ENCODE data around the gene ATP2B2. TPM values are rescaled to one million over a fixed set of nuclear protein-coding genes. Genes with fewer than 3 reads are reported as not detected.

The ATP2B2 gene
- total RNA-seq, 1 donor from 2014 or later: not detected

DNA sequence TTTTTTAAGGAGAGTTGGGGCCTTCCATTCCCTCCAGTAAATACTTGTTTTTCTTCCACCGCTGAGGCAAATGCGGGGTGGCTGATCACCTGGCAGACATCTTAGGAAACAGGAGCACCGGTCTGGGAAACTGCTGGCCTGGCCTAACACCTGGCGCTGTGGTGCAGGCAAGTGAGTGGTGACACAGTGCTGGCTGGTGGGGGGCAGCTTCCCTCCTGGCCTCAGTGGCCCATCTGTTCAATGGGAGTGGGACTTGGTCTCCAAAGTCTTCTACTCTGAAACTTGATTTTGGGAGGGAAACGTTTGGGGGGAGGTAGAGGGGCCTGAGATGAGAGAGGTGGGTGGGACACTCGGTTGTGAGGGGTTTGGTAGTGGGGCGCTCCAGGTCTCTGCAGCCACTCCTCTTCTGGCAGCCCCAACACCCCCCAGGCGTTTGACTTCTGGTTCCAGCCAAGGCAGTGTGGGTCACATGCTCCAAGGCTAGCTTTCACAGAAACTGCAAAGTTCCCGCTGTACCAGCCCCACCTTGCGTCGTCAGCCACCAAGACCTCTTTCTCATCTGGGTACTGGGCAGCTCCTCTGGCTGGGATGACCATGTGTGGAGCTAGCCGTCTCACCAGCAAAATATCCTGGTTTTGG is 217.3 kb downstream of the ATP2B2 start:
- no peaks in the 10 kb centered on the region for H3K4me1 Mint-ChIP-seq
- H3K9me3 Mint-ChIP-seq: no peaks in the 10 kb centered on the region
- H3K27ac Mint-ChIP-seq: no peak overlapping the region
- TF ChIP-seq, protein P1, sequence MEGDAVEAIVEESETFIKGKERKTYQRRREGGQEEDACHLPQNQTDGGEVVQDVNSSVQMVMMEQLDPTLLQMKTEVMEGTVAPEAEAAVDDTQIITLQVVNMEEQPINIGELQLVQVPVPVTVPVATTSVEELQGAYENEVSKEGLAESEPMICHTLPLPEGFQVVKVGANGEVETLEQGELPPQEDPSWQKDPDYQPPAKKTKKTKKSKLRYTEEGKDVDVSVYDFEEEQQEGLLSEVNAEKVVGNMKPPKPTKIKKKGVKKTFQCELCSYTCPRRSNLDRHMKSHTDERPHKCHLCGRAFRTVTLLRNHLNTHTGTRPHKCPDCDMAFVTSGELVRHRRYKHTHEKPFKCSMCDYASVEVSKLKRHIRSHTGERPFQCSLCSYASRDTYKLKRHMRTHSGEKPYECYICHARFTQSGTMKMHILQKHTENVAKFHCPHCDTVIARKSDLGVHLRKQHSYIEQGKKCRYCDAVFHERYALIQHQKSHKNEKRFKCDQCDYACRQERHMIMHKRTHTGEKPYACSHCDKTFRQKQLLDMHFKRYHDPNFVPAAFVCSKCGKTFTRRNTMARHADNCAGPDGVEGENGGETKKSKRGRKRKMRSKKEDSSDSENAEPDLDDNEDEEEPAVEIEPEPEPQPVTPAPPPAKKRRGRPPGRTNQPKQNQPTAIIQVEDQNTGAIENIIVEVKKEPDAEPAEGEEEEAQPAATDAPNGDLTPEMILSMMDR (IDR thresholded peaks at IDR 0.05; ENCODE audit: unreplicated experiment): no peak
- DNase-seq (ENCODE audit: low spot score in 2 of 2, unreplicated experiment in 2 of 2): no peak
- no peak overlapping the region for H3K4me3 Mint-ChIP-seq
- H3K36me3 Mint-ChIP-seq: no peaks in the 10 kb centered on the region
- no peaks in the 10 kb centered on the region for H3K27me3 Mint-ChIP-seq (ENCODE audit: low read depth)

DNA sequence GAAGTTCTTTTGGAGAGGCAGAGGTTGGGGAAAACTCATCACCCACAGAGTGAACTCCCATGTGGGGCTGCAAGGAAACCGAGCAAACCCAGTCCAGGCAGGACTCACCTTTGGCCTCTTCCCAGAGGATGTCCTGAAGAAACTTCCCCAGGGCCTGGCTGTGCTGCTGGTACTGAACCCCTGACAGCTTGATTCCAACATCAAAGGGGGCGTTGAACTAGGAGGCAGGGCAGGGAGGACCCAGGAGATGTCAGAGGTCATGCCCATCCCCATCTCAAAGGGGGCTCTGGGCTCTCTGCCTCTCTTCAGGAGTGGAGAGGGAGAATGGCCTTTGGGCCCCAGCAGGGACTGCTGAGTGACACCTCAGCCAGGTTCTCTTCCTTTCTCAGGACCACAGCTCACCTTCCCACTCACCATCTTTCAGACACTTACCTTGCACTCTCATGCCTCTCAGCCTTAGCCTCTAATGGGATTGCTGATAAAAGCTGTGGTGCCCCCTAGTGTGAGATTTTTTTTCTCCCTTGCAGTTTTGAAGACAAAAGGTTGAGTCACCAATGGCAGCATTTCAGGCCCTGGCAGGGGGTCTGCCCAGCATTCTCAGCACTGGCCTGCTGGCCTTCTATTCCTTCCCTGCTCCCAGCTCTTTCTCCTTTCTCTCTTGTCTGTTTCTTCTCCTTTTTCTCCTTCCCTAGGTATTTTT is 218.6 kb downstream of the ATP2B2 start:
- H3K27me3 Mint-ChIP-seq (ENCODE audit: low read depth): no peaks in the 10 kb centered on the region
- TF ChIP-seq, protein P1 (IDR thresholded peaks at IDR 0.05; ENCODE audit: unreplicated experiment): no peak

DNA sequence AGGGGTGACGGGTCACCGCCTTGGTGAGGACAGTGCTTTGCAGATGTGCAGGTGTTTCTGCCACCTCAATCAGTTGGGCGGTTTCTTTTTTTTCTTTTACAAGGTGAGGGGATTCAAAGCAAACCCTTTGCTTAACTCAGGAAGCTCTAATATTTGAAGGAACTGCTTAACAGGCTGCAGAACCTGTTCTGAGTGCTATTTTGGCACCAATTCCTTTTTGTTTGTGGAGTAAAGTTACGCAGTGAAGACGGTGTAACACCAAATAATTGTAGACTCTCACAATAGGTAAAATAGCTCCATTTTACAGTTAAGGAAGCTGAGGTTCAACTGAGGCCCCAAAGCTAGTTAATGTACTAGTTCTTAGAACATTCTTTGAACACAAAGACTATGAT is 219.3 kb downstream of the ATP2B2 start:
- no peaks in the 10 kb centered on the region for H3K9me3 Mint-ChIP-seq

More for the DNA sequence above, 218.6 kb downstream of the ATP2B2 start:
- peaks cover 6% of the 10 kb centered on the region for H3K36me3 Mint-ChIP-seq
- H3K4me3 Mint-ChIP-seq: no peak overlapping the region
- no peak for DNase-seq (ENCODE audit: low spot score in 2 of 2, unreplicated experiment in 2 of 2)
- no peak overlapping the region for H3K27ac Mint-ChIP-seq
- H3K4me1 Mint-ChIP-seq: no peaks in the 10 kb centered on the region
- no peaks in the 10 kb centered on the region for H3K9me3 Mint-ChIP-seq

DNA sequence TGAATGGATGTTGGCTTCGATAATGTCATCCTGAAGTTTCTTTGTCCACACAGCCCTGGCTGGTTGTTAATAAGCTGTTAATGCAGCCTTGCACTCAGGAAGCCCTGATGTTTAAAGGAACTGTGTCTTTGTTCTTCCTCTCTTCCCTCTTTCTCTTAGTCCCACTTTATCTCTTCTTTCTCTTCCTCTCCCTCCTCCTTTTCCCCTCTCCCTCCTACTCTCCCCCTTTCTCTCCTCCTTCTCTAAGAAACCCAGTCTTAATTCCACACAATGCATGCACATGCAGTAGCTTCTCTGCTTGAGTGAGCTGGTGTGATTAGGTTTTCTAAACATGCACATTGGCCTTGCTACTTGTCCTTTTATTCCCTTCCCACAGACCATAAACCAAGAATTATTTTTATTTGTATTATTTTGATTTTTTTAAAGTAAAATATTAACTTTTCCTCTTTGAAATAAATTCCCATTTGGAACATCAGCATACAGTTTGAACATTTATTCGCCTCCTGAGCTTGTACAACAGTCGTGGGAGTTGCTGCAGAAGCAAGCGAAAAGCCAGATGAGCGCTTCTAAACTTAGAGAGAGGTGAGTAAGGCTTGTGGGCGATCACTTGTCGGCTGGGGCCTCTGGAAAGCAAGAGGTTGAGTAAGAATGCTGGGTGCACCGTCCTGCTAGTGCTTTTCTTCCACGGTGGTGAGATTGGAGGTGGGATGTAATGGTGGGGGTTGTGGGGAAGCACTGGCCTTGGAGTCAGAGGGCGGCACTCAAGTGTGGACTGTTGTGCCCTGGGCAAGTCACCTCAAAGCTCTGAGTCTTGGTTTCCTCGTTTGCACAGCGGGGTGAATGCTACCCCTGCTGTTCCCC is 219.9 kb downstream of the ATP2B2 start:
- TF ChIP-seq, protein P1 (IDR thresholded peaks at IDR 0.05; ENCODE audit: unreplicated experiment): no peak
- DNase-seq (ENCODE audit: low spot score in 2 of 2, unreplicated experiment in 2 of 2): no peak
- Mint-ChIP-seq H3K4me3 (no peak overlapping the region), H3K27ac (no peak overlapping the region), H3K4me1 (no peaks in the 10 kb centered on the region), H3K9me3 (no peaks in the 10 kb centered on the region), H3K27me3 (ENCODE audit: low read depth) (no peaks in the 10 kb centered on the region), H3K36me3 (peaks cover 6% of the 10 kb centered on the region)

More for the DNA sequence above, 219.3 kb downstream of the ATP2B2 start:
- H3K4me3 Mint-ChIP-seq: no peak overlapping the region
- no peak overlapping the region for H3K27ac Mint-ChIP-seq
- H3K27me3 Mint-ChIP-seq (ENCODE audit: low read depth): no peaks in the 10 kb centered on the region
- DNase-seq (ENCODE audit: low spot score in 2 of 2, unreplicated experiment in 2 of 2): no peak
- H3K4me1 Mint-ChIP-seq: no peaks in the 10 kb centered on the region
- H3K36me3 Mint-ChIP-seq: peaks cover 6% of the 10 kb centered on the region
- TF ChIP-seq, protein P1 (IDR thresholded peaks at IDR 0.05; ENCODE audit: unreplicated experiment): no peak

DNA sequence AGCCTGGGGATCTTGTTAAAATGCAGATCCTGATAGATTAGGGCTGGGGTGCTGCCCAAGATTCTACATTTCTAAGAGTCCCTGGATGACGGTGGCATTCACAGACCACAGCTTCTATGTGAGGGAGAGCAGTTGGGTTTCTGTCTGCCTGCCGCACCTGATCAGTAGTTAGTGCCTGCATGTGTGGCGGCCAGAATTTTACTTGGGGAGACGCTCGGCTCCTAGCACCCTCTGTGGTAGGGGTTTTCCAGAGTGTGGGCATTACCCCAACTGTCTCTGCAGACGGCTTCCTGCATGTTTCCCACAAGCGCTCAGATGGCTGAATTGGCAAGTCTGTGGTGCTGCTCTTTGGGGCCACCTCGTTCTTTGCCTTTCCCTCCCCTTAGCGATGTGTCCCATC is 220.9 kb downstream of the ATP2B2 start:
- Mint-ChIP-seq H3K9me3 (no peaks in the 10 kb centered on the region), H3K36me3 (peaks cover 11% of the 10 kb centered on the region), H3K27ac (no peak overlapping the region), H3K4me3 (no peak overlapping the region), H3K27me3 (ENCODE audit: low read depth) (no peaks in the 10 kb centered on the region), H3K4me1 (no peaks in the 10 kb centered on the region)
- no peak for DNase-seq (ENCODE audit: low spot score in 2 of 2, unreplicated experiment in 2 of 2)
- TF ChIP-seq, protein P1 (IDR thresholded peaks at IDR 0.05; ENCODE audit: unreplicated experiment): no peak
